Islet of Langerhans (tissue), 1 donor: ENCODE data around the gene HSPA9.
"Not testable (repeated sequence)": the region's sequence is repeated elsewhere in the genome, so short reads cannot be mapped to it uniquely, and the experiment has no call there.

Experiments
- FAIRE-seq: peaks from one replicate; lab custom pipeline; 2011; peaks lifted over from hg19 to GRCh38; lab: Jason Lieb, UNC

Gene HSPA9

GRCh38 chr5:138528744-138529469 lies 46.3 kb downstream of the HSPA9 start:
- no peak for FAIRE-seq

DNA sequence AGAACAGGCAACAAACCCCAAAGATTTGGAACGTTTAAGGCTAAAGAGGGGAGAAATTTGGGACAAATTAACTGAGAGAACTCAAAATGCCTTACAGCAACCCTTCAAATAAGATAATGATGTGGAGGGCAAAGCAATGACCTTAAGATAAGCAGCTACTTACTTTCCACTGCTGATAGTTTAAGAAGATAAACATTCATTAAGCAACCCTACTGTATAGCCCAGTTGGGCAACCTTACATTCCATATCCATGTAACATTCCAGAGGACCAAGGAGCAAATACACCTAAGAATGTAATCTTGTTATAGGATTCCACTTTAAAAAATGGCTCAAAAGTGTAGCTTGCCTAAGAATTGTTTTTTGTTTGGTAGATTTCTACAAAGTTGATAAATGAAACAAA lies 47.0 kb downstream of the HSPA9 start:
- FAIRE-seq = no peak

DNA sequence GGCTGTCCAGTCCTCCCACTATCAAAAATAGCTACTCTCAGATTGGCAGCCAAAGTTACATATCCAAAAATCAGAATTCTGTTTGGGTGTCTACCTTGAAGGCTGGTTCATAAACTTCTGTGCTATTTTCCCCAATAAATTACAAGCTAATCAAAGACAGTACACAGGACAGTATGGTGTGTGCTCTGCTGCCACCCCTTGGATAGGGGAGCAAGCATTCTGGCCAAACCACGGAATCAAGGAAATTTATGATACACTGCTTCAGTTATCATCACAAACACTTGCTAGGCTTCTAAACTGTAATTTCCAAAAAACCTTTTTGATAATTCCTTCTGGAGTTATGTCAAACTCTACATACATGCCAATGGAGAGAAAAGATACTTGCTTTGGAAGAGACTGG lies 48.0 kb downstream of the HSPA9 start:
- FAIRE-seq = no peak

DNA sequence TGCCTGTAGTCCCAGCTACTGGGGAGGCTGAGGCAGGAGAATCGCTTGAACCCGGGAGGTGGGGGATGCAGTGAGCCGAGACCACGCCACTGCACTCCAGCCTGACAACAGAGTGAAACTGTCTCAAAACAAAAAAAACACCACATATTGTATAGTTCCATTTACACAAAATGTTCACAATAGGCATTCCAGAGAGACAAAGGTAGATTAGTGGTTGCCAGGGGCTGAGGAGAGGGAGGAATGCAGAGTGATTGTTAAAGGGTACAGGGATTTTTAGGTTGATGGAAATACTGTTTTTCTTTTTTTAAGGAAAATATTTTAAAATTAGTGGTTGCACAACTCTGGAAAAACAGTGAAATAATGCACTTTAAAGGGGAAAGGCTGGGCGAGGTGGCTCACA lies 51.8 kb downstream of the HSPA9 start:
- FAIRE-seq = no peak

DNA sequence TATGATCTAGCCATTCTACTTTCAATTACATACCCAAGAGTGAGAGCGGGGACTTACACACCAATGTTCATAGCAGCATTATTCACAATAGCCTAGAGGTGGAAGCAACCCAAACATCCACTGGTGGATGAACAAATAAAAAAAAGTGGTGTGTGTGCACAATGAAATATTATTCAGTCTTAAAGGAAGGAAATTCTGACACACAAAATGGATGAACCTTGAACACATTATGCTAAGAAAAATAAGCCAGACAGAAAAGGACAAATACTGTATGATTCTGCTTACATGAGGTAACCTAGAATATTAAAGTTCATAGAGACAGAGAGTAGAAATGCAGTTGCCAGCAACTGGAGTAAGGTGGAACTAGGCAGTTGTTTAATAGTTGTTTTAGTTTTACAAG lies 54.2 kb downstream of the HSPA9 start:
- FAIRE-seq = no peak

- no peak for FAIRE-seq
Measured at GRCh38 chr5:138517437-138517836, 57.8 kb downstream of the HSPA9 start.

DNA sequence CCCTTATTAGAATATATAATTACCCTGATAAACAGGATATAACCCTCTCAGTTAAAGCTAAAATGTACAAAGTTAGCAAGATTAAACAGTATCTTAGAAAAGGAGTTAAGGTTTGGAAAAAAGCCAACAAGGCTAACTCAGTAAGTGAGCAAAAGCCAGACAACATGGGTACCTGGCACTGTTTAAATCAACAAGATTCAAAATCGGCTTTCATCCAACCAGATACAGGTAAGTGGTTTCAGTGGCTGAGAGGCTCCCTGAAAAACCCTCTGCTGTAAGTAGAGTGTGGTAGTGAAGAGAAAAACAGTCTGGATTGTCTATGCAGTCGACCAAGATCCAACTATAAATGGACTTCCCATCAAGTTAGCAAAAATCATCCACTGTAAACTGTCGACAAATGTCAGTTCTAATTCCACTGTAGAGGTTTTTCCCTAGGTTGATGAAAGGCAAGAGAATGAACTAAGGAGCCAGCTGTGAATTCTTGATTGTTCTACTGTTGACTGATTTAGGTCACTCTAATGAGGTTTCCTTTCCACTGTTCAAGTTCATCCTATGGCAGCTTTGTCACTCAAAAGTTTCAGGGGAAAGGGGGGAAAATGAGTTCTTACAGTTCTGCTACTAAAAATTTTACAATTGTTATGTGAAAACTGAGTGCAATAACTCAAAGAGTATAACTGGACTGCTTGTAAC lies 59.5 kb downstream of the HSPA9 start:
- no peak for FAIRE-seq

GRCh38 chr5:138514021-138514420 lies 61.2 kb downstream of the HSPA9 start:
- no peak for FAIRE-seq

DNA sequence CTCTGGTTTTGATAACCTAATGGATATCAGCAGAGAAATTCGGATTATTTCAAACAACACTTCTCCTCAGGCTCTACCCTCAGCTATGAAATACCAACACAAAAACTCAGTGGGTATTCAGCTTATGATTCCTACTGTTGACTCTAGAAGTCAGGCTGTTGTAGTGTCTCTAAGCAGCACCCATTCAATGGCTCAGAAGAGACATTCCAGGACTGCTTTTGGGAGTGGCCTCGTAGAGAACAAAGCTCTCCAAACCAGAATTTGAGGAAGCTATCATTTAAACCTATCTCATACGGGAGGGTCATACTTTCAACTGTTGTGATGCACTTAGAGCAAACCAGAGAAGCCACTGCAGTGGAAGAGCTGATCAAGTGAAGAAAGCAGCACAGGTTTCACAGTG lies 66.2 kb downstream of the HSPA9 start:
- no peak for FAIRE-seq

- FAIRE-seq = not testable (repeated sequence)
Measured at GRCh38 chr5:138507485-138507884, 67.7 kb downstream of the HSPA9 start.

- FAIRE-seq = no peak
Measured at GRCh38 chr5:138506370-138507306, 68.6 kb downstream of the HSPA9 start.

- no peak for FAIRE-seq
Measured at GRCh38 chr5:138504799-138505198, 70.4 kb downstream of the HSPA9 start.
